GM21367 (cell line): ENCODE results near the gene ARMCX1.
"Not testable (repeated sequence)": the region's sequence is repeated elsewhere in the genome, so short reads cannot be mapped to it uniquely, and the experiment has no call there.

Experiments used
- ATAC-seq: cut with Tn5 transposase; IDR thresholded peaks from one replicate; pipeline ENCODE4 v1.9.1; 2021; ENCODE audit not compliant: unreplicated experiment

ARMCX1 gene

DNA sequence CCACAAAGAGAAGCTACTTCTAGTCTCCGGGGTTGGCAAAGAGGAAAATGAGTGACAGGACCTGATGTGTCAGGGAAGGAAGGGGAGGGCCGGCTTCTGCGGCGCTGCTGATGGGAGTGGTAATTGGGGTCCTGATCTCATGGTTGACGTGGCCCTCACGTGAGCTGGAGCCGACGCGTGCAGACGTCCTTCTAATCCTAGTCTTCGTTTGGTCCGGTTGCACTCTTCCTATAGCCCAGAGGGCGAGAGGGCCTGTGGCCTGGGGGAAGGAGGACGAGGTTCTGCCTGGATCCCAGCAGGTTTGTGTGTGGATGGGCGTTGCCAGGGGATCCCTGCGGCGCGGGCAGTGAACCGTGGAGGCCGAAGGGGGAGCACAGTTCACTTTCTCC, at the start of gene ARMCX1:
Gene ARMCX1 (plus strand): TSS at position 186 of the 389 bp plus-strand sequence. CDS start 2,384 bp downstream, outside the sequence.
- no peak for ATAC-seq

DNA sequence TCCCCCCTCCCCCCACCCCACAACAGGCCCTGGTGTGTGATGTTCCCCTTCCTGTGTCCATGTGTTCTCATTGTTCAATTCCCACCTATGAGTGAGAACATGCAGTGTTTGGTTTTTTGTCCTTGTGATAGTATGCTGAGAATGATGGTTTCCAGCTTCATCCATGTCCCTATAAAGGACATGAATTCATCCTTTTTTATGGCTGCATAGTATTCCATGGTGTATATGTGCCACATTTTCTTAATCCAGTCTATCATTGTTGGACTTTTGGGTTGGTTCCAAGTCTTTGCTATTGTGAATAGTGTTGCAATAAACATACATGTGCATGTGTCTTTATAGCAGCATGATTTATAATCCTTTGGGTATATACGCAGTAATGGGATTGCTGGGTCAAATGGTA, 47.4 kb upstream of the ARMCX1 start:
- ATAC-seq = not testable (repeated sequence)

DNA sequence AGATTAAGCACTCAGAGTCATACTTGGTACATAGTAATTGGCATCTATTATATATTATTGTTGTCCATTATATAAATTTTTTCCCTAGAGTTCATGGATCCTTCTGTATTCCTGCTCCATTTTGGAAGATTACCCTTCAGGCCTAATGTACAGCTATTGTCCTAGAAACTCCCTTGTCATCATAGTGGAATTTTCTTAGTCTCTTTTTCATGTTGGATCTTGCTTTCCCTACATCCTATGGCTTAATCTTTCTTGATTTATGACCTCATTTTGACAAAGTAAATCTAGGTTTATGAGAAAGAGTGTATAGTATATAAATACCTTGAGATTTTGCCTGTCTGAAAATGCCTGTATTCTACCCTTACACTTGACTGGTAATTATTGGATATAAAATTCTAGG, 43.0 kb upstream of the ARMCX1 start:
- no peak for ATAC-seq

DNA sequence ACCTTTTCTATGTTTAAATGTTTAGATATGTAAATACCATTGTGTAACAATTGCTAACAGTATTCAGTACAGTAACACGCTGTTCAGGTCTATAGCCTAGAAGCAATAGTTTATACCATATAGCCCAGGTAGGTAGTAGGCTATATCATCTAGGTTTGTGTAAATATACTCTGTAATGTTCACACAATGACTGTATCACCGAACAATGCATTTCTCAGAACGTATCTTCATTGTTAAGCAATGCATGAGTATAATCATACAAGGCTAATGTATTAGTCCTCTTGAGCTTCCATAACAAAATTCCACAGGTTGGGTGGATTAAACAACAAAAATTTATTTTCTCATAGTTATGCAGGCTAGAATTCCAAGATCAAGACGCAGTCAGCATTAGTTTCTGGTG, 42.4 kb upstream of the ARMCX1 start:
- ATAC-seq = no peak

DNA sequence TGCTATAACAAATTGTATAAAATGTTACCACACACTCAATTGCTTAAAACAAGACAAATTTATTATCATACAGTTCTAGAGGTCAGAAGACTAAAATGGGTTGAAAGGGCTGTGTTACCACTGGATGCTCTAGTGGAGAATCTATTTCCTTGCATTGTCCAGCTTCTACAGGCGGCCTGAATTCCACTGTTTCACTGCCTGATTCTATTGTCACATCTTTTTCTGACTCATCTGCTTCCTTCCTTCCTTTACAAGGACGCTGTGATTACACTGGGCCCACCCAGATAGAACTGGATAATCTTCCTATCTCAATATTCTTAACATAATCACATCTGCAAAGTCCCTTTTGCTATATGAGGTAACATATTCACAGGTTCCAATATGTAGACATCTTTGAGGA, 19.4 kb upstream of the ARMCX1 start:
- no peak for ATAC-seq

DNA sequence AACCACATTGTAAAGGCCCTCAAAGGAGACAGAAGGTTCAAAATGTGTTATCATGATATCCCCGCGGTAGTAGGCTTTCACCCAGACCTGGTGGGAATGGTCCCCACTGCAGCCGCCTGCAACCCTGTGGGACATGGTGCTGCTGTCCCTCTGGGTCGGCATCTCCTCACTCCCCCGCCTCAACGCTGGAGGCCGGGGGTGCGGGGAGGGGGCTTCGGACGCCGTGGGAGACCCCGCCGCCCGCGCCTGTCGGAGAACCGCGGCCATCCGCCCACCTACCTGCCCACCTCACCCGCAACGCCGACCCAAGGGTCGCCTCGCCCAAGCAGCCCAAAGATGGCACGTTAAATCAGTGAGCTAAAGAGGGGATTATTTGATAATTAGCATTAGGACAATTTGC, 11.2 kb upstream of the ARMCX1 start:
- ATAC-seq = no peak

DNA sequence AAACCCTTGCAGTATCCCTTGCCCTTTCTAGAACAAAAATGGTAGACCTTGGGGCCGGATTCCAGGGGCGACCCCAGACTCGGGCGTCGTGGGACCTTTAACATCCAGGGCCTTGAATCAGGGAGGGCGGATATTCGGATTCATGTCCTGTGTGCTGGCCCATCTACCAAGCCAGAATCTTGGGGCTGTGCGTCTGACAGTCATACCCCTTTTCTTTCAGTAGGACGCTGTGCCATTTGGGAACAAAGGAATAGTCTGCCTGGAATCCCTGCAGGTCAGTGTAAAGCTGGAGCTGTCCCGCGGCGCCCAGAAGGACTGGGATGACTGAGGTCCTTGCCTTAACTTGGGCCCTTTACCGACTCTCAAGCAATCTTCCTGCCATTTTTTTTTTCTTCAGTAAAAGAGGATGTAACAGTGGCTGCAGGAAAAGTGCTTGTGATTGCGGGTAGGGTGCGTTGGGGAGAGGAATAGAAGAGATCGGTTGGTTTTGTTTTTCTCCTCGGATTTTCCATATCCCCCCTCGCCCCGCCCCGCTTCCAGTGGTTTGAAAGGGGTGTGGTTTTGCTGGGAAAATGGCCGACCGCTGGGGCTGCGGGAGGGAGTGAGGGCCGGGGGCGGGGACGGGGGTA, 518 bp downstream of the ARMCX1 start:
- ATAC-seq = no peak

DNA sequence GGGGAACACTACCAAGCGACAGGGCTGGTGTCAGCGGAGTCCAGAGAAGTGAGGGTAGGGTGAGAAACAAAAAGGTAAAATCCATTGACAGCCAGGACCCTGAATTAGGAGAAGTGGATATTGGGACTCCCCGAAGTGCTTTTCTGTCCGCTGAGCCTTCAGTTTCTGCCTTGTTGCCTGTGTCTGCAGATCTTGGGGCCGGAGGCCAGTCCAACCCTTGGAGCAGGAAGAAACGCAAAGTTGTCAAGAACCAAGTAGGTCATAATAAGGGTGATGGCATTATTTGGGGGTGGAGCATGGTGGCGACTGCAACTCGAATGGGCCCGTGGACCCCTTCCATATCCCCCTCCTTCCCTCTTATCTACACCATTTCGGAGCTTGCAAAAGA, 1.0 kb downstream of the ARMCX1 start:
- no peak for ATAC-seq

DNA sequence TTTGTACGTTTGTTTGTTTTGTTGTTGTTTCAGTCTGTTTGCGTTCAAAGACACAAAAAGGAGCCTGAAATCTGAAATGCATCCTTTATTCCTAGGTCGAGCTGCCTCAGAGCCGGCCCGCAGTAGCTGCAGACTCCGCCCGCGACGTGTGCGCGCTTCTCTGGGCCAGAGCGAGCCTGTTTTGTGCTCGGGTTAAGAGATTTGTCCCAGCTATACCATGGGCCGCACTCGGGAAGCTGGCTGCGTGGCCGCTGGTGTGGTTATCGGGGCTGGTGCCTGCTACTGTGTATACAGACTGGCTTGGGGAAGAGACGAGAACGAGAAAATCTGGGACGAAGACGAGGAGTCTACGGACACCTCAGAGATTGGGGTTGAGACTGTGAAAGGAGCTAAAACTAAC, 2.4 kb downstream of the ARMCX1 start:
- no peak for ATAC-seq

DNA sequence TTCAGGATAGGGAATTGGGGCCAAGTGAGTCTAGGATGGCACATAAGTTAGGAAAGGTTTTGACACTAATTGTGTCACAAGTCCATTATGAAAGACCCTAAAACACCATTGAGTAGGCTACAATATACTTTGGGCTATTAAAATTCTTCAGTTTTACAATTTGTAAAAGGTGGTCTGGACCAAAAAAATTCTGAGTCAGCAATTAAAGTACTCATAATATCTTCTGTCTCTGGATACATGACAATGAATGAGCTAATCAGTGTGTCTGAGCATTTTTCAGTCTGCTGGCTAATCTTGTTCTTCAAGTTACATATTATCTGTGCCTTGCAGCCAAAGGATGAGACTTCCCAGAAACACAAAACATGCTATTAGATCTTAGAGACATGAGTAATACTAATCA, 14.3 kb downstream of the ARMCX1 start:
- ATAC-seq = no peak

DNA sequence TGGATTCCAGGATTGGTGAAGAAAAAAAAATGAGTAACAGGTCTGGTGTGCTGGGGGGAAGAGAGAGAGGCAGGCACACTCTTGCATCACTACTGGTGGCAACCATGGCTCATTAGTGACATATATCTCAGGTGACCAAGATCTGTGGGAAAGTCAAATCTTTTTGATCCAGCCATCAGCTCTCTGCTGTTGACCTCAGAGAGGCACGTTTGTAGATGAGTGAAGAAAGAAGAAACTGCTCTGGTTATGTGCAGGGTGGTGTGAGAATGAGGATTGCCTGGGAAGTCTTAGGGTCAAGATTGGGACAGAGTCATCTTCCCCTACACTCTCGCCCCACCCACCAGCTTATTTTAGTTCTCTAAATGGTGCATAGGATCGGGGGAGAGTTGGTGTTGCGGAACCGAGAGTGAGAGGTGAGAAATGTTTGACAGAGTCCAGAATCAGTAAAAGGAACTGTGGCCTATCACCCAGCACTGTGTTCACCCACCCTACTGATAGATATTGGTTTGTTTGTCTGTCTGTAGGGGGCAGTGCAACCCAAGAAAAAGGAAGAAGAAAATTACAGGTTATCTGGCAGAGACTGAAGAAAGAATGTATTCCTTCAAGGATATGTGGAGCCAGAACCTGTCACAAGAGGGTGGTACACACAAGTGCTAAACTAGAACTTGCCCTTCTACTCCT, 45.5 kb downstream of the ARMCX1 start:
- ATAC-seq = peak; percentile 99

DNA sequence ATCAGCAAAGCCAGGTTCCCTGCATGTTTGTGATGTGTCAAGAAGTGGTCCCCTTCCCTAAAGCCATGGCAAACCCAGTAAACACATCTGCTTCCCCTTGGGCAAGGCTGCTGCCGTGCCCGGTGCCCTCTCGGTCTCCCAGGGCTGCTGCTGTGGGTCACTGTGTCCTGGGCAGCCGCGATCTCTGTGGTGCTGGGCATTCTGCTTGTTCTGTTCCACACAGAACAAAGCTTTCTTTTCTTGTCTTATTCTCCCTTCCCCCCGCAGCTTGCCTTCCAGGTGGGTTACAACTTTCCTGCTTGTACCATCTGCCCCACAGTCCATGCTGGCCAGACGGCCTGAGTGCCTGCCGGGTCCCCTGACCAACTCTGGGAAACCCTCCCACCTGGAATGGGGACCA, 49.2 kb downstream of the ARMCX1 start:
- ATAC-seq = not testable (repeated sequence)

DNA sequence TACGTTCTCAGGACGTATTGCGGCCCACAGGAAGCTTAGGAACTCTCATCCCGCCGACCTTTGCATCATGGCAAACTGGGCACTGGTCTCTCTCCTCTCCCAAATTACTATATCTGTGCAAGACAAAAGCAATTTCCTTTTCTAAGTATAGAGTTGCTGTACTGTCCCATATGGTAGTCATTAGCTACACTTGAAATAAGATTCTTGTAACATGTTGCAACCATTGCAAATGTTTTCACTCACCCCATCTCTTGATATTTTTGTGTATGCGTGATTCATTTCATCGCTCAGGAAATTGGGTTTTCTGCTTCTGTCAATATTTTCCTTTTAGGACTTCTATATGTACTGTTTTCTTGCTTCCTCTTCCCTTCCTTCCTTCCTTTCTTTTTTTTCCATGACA, 51.7 kb downstream of the ARMCX1 start:
- no peak for ATAC-seq
